GF-D8 (cell line): ENCODE results near the gene GATA5.

Source experiments
- DNase-seq: peaks from one replicate; lab custom pipeline; 2025; lab: John Stamatoyannopoulos, UW

The GATA5 gene

DNA sequence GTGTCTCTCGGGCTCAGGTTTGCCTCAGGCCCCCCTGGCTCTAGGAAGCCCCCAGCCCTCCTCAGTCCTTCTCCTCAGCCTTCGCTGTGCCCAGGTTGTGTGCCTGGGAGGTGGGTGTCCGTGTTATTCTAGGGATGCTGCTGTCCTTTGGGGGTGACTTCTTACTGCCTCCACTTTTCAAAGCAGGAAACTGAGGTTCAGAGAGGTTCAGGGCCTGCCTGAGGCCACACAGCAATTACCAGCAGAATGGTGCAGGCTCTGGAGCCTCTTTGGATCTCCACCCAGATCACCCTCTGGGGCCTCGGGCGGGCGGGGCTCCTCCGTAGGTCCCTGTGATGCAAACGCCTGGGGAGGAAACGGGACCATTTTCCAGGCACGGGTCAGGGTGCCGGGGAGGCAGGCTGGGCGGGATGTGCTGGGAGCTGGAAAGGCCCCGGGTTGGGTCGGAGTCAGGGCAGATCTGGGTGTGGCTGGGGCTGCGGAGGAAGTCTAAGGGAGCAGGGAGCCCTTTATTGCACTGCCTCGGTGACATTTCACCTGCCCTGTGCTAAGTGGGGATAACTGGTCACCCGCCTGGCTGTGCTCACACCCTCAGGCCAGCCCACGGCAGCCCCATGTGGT lies 23.2 kb downstream of the GATA5 start:
- no peak for DNase-seq

DNA sequence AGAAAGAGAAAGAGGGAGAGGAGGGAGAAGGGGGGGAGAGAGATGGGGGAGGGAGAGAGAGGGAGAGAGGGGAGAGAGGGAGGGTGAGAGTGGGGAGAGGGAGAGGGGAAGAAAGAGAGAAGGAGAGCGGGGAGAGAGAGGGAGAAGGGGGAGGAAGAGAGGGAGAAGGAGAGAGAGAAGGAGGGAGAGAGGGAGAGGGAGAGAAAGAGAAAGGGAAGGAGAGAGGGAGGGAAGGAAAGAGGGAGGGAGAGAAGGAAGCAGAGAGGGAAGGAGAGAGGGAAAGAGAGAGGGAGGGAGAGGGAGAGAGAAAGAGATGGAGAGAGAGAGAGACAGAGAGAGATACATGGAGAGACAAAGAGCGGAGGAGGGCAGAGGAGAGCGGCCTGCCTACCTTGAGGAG lies 23.8 kb downstream of the GATA5 start:
- no peak for DNase-seq

DNA sequence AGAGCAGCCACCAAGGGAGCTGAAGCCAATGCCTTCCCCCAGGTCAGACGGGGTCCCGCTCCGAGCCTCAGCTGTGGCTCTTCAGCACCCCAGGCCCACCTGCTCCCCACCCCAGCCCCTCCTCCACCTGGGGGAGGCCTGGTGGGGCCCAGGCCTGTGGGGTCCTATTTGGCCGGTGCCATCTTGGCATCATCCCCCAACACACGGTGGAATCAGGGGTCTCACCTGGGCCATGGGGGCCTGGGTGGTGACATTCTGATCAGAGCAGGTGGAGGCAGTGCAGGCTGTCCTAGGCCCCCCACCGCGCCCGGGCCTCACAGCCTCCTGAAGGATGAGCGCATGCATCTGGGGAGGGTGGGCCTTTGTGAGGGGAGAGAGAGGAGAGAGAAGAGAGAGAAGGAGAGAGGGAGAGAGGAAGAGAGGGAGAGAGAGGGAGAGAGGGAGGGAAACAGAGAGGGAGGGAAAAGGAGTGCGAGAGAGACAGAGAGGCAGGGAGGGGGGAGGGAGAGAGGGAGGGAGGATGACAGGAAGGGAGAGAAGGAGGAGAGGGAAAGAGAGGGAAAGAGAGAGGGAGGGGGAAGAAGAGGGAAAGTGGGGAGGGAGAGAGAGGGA lies 24.5 kb downstream of the GATA5 start:
- no peak for DNase-seq

DNA sequence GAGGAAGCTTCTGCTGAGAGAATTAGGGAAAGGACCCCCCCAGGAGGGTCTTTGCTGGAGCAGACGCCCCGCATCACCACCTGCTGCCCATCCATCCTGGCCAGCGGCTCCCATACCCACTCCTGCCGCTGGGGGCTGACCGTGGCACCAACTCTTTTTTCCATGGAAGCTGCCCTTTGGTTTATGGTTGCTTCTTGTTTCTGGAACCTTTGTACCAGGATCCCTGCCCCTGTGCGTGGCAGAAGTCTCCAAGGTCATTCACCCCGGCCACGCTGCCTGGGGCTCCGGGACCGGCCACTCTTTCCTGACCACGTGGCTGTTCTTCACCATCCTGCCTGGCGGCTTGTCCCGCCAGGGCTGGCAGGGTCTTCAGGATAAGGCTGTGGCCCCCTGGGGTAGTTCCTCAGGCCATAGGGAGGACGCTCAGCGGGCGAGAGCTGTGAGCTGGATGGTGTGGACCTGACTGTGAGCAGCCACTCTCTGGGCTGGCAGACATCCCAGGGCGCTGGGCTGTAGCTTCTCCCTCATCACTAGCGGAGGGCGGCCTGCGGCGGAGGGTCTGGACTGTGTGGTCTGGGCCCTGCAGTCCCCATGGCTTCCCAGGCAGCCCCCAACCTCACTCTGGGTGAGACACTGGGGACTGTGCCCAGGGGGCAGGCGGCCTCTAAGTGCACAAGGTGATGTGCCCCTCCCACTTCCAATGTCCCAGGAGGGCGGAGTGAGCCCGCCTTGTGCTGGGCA lies 25.7 kb downstream of the GATA5 start:
- no peak for DNase-seq

DNA sequence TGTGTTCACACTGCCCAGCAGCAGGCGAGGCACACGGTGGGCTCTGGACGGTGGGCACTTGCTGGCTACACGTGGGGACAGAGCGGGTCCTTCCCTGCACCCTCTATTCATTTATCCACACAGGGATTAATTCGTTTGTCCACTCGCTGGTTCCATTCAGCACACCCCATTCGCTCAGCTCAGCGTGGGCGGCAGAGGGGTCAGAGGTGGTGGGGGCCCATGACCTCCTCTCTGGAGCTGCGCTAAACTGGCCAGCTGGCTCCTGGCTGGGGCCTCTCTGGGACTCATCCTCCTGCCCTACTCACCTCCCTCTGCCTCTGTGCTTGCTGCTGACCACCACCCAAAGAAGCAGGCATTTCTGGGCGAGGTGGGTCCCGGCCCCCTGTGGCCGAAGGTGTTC lies 27.0 kb downstream of the GATA5 start:
- no peak for DNase-seq

DNA sequence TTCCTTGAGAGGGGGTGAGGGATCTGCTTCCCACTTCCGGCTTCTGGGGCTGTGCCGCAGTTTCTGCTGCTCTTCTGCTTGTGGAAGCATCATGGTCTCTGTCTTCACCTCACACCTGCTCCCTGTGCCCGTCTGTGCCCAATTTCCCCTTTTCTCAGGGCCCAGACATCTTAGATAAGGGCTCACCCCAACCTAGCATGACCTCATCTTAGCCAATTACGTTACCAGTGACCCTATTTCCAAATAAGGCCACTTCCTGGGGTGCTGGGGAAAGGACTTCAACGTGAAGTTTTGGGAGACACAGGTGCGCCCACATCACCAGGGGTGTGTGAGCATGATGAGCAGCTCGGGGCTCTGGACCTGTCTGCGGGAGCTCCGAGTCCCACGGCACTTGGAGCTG lies 27.8 kb downstream of the GATA5 start:
- no peak for DNase-seq

DNA sequence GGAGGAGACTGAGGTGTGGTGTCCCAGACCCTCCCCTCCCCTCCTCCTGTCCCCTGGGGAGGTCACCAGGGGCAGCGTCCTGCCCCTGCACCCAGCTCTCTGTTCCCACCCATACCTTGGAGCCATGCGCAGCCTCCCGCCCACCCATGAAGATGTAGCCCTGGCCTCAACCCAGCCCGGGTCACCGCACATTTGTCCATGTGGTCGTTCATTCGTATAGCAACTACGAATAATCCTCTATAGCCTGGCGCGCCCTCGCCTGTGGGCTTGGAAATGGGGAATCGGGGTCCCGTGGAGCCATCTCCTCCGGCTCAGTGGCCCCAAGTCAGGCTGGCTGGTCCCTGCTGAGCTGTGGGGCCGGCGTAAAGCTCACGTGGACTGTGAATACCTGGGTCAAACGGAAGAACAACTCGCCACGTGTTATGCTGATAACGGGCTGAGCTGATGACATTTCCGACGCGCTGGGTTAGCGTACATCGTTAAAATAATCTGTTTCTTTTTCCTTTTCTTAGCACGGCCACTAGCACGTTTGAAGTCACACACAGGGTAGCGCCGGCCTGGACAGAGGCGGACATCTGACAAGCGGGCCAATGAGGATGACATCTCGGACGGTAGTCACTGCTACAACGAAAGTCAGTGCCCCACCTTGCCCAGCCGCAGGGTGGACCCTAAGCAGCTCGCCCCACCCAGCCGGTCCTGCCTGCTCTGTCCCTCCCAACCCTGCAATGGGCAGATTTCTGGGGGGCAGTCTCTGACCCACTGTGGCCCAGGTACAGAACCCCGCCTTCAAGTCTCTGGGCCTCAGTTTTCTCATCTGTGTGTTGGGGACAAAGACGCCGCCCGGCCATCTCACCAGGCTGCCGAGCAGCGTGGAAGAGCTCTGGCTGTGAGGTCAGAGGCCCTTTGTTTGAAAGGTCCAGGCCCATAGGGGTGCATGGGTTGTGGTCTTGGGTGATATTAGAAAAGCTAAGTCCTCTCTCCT lies 28.6 kb downstream of the GATA5 start:
- DNase-seq, result no peak

DNA sequence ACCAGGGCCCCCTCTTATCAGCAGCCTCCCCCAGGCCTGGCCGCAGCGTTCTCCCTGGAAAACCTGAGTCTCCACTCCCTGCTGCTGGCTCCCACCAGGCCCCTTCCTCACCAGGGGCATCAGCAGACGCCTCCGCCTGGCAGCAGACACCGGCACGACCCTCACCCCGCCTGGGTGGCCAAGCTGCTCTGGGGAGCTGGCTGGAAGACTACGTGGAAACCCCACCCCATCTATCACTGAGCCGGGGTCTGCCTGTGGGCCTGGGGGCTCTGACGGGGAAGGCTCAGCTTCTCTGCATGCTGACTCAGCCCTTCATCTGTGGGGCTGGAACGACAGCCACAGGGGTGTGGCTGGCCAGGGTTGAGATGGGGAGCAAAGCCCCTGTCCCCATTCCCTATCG lies 29.3 kb downstream of the GATA5 start:
- no peak for DNase-seq

DNA sequence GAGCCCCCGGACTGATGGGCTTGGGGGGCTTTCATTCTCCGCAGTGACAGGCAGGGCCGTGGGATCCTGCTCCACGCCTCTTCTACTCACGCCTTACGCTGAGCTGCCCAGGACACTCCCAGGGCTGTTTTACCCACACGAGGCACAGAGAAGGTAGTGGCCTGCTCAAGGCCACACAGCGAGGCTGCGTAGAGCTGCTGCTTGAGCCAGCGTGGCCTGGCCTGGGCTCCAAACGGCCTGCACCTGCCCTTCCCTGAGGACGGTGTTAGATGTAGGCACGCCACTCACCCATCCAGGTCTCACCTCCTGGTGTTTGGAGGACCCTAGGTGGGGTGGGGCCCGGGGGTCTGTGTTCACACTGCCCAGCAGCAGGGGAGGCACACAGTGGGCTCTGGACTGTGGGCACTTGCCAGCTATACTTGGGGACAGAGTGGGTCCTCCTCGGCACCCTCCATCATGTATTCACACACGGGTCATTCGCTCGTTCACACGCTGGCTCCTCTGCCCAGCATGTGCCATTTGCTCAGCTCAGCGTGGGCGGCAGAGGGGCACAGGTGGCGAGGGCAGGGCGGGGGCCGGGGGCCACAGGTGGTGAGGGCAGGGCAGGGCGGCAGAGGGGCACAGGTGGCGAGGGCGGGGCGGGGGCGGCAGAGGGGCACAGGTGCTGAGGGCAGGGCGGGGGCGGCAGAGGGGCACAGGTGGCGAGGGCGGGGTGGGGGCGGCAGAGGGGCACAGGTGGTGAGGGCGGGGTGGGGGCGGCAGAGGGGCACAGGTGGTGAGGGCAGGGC lies 30.0 kb downstream of the GATA5 start:
- no peak for DNase-seq

DNA sequence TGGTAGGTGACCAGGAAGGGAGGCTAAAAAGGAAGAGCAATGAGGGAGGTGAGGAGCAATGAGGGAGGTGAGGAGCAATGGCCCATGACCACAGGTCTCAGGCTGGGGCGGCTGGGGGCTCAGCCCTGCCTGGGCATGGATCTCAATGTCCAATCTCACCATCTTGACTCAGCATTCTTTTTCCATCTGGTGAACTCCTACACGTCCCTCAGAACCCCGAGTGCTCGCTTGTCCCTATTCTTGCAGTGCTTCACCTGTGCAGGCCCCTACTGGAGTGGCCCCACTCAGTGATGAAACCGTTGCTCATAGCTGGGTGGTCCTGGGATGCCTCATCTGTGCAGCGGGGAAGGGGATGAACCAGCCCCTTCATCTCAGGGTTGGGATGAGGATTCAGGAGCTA lies 31.5 kb downstream of the GATA5 start:
- DNase-seq, result no peak

DNA sequence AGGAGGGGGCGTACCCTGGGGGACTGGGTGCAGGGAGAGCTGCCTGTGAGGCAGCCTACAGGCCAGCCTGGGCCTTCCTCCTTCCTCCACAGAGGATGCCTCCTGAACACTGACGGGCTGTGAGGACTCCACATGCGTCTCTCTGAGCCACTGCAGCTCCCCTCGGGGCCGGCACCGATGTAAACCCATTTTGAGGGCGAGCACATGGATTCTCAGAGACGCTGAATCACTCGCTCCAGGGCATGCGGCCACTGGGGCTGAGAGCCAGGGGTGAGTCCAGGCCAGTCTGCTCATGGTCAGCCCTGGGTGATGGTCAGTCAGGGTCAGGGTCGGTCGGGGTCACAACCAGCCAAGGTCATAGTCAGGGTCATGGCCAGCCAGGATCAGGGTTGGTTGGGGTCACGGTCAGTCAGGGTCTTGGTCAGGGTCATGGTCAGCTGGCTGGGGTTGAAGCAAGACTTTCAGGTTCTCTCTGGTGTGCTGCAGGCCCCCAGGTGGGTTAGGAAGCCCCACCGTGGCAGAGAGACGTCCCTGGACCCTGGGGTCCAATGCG lies 33.7 kb downstream of the GATA5 start:
- no peak for DNase-seq

DNA sequence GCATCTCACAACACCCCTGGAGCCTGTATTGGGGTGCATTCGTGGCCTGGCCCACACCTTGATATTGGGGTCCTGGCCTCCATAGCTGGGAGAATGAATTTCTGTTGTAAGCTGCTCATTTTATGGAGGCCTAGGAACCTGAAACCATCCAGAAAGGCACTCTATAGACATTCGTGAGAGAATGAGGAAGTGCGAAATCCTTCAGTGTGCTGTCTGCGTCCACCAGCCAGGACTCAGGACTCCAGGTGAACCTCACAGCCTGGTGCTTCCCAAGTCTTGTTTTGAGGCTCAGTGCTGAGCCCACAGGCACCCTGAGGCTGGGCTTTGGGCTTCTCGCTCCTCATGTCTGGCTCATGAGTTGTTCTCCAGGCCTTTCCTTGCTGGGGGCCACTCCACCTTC lies 36.6 kb downstream of the GATA5 start:
- no peak for DNase-seq

DNA sequence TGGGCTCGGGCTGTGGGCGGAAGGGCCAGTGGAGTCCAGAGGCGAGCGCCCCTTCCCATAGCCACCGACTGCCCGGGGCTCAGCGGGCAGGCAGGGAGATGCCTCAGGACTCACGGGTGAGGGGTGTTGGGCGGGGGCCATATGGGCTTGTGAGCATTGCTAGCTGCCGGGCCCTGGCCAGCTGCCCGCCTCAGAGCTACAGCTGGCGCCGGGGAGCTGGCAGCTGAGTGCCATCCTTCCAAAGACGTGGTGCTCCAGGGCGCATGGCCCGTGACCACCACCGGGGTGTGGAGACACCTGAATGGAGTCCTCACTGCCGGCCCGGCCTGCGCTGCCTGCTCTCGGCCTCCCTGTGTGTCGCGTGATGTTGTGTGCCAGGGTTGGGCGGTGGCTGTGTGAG lies 37.9 kb downstream of the GATA5 start:
- DNase-seq, result no peak

DNA sequence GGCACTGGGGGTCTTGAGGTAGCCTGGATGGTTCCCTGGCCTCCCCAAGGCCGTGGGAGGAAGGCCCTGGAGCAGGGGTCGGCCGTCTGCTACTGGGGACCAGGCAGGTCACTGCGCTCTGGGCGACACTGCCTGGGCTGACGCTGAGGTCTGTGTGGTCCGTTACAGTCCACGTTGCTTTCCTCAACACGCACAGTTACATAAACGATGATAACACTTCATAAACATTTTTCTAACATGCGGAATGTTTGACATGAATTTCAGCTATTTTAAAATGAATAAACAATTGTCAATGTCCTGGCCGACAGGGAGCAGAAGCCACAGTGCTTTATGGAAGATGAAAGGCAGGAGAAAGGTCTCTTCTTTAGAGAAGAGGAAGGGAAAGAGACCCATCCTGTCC lies 38.3 kb downstream of the GATA5 start:
- DNase-seq, result no peak

DNA sequence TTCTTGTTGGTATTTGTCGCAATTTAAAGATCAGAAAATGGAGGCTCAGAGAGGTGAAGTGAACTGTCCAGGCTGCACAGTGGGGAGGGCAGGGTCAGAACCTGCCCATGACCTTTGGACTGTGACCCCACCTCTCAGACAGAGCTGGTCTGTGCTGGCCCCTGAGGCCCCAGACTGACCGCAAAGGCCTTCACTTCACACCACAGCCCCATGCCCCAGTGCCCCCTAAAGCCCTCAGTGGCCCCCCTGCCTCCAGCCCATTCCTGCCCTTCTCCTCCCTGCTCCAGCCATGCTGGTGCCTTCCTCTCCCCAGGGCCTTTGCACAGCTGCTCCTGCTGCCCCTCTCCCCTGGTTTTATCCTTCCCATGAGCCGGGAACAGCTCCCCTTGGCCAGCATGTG lies 39.1 kb downstream of the GATA5 start:
- DNase-seq, result no peak

DNA sequence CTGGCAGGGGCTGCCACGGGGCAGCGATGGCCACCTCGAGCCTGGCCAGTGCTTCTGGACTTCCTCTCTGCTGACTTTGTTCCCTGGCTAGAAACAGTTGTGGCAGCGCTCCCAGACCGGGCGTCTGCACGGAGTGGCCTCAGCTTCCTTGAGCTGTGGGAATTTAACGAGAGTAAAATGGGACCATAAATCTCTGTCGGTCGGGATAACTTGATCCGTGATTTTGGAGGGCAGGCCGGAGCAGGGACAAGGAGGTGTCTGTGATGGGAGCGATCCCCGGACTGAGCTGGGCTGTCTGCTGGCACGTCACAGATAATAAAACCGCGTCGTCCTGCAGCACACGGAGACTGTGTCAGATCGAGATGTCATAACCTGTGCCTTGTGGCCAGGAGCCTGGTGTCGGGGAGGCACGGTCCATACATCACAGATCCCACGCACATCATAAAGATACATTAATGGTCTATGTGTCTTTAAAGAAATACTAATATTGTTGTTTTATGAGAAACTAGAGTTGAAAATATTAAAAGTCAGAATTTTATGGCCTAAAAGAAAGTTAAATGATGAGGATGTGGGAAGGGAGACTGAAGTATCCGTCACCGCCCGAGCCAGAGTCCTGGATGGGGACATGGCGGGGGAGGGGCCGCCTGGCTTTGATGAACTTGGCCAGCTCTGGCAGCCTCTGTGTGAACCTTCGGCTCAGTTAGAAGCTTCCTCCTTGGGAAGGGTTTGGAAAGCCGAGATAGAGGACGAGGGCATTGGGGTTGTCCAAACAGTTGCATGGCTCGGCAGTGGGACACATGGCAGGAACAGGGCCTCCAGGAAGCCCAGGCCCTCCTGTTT lies 41.9 kb downstream of the GATA5 start:
- DNase-seq, result no peak

DNA sequence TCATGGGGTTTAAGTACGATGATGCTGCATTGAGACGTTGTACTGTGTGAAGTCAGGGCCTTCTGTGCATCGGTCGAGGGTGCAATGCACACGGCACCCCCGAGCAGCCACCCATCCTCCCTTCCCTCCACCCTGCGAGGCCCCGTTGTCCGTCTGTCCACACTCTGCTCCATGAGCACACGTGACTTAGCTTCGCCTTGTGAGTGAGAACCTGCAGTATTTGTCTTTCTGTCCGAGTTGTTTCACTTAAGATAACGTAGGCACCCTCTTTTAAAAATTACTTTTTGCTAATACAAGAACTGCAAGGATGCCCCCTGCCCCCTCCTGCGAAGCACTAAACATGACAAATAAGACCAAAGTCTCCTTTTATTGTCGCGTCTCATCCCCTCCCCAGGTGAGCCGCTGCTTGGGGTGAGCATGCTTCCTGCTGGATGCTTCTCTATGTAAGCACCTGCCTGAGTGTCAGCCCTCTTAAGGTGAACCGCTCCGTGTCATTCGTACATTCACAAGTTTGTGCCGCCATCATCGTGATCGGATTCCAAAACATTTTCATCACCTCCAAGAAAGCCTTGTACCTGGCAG lies 44.8 kb downstream of the GATA5 start:
- DNase-seq, result no peak

DNA sequence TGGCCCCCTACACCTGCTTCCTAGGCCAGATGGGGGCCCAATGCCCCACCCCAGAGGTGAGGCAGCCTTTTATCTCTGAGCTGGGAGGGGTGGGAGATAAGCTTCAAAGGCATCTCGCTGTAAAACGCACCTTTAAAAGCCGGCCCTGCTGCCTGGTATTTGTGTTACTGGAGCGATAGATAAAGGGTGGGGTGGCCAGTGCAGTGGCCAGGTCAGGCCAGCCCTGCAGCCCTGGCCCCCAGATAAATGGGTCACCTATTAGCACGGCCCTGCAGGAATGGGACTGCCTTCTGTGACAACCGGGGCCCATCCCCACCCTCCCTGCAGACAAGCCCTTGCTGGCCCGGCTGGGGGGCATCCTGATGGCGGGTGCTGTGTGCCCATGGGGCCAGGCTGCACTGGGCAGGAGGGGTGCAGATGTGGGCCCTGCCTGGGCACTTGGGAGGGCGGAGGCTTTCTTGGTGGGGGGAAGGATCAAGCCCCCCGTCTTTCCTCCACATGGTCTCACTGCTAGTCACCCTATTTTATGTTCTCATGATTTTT lies 45.4 kb downstream of the GATA5 start:
- DNase-seq, result no peak

DNA sequence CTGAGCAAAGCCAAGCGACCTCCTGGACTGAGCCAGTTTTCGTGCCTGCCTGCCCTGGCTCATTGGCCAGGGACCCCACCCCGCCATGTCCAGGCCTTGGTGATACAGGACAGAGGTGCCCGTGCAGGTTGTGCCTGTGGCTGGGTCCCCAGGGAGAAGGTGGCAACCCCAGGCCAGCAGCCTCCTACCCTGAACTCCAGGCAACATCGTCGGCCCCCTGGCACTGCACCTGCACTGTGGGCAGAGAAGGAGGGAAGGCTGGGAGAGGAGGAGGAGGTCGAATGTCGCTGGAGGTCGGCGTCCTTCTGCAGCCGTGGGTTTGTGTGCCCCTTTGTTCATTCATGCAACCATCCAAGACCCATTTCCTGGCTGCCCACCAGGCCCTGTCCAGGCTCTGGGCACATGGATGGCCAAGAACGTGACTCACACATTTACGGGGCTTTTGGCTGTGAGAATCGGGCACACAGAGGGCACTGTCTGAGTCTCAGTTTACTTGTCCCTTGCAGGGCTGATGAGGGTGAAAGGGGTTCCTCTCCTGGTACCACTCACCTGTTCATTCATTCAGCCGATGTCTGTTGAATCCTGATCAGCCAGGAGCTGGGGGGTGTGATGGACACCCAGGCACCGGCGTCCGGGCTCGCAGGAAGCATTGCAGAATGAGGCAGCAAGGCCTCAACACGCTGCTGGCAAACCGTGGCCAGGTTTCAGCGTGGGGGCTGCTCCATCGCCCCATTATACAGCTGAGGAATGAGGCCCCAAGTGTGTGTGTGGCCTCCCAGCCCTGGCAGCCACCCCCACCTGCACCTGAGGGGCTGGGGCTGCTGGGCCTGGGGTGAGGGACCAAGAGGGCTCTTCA lies 46.1 kb downstream of the GATA5 start:
- no peak for DNase-seq
